DOHH2 (cell line): Measurements from ENCODE around the gene DACT2.

Source experiments
- EZH2phosphoT487 ChIP-seq: fragments of 200-600 bp; sonication (generic); IDR thresholded peaks from 2 replicates; pipeline ENCODE4 v1.6.1; 2017; ENCODE audit warnings: borderline replicate concordance, mild to moderate bottlenecking, antibody characterized with exemption, low read length, moderate library complexity, mixed read lengths
- TF ChIP-seq, protein P1 (sequence below): fragments of 200-600 bp; sonication (generic); IDR thresholded peaks from one replicate; pipeline ENCODE4 v1.5.1; 2014; ENCODE audit warnings: antibody characterized with exemption, mild to moderate bottlenecking, low read depth, low read length; ENCODE audit not compliant: poor library complexity, severe bottlenecking

DNA sequence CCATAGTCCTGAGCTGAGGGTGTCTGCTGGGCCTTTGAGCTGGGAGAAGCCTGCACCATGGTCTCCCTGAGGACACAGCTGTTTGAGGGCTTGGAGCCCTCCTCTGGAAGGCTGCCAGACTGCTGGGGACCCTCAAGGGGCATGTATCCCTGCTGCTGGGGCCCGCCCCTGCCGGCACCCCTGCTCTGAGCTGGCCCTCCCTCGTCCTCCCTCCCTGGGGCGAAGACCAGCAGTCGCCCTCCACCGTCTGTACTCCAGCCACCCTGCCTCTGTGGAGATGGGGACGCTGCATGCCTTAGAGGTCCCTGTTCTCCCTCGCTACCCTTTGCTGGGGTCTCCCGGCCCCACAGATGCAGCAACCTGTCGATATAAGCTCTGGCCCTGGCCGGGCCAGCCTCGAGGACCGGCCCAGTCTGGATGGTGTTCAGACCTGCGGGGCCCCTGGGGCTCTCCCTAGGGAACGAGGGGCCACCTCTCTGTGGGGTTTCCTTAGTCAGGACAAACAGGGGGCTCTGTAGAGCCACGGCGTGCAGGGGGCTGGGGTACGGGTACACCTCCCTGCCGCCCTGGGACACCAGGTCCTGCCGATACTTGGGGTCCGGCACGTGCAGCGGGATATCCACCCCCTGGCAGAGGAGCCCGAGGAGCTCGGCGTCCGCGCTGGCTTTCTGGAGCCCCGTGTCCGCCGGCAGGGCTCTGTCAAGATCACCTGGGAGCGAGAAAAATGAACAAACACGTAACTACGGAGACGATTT lies 11.0 kb downstream of the DACT2 start:
- TF ChIP-seq, protein P1, sequence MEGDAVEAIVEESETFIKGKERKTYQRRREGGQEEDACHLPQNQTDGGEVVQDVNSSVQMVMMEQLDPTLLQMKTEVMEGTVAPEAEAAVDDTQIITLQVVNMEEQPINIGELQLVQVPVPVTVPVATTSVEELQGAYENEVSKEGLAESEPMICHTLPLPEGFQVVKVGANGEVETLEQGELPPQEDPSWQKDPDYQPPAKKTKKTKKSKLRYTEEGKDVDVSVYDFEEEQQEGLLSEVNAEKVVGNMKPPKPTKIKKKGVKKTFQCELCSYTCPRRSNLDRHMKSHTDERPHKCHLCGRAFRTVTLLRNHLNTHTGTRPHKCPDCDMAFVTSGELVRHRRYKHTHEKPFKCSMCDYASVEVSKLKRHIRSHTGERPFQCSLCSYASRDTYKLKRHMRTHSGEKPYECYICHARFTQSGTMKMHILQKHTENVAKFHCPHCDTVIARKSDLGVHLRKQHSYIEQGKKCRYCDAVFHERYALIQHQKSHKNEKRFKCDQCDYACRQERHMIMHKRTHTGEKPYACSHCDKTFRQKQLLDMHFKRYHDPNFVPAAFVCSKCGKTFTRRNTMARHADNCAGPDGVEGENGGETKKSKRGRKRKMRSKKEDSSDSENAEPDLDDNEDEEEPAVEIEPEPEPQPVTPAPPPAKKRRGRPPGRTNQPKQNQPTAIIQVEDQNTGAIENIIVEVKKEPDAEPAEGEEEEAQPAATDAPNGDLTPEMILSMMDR: no peak
- no peak for TF ChIP-seq EZH2phosphoT487
